HepG2 (cell line): ENCODE measurements around the gene ITGB7. TPM values are rescaled to one million over a fixed set of nuclear protein-coding genes. Genes with fewer than 3 reads are reported as not detected.

Experiments used
- CENPT ChIP-seq: sonication (generic); formaldehyde crosslinking; IDR thresholded peaks from 2 replicates; pipeline ENCODE4 v1.8.0; 2022; ENCODE audit warnings: low read depth, mild to moderate bottlenecking, moderate library complexity, missing genetic modification reagents
- IRF2 ChIP-seq: IDR thresholded peaks from 2 replicates; pipeline ENCODE4 v1.6.1; 2018; ENCODE audit warnings: missing genetic modification reagents, missing compliant biosample characterization
- LCORL ChIP-seq, 2 experiments: fragments of 450-650 bp in 1 of 2; sonication (generic) in 1 of 2; formaldehyde crosslinking in 1 of 2; IDR thresholded peaks; 2 replicates each; pipeline versions ENCODE4 v1.5.0 to v1.6.1; 2017 to 2020; ENCODE audit warnings: antibody characterized with exemption in 1 of 2, missing genetic modification reagents in 1 of 2
- MAZ ChIP-seq, 2 experiments: sonication (generic) in 1 of 2; formaldehyde crosslinking in 1 of 2; IDR thresholded peaks; 2 replicates each; pipeline versions ENCODE4 v1.5.0 to v1.6.1; 2012 to 2020; ENCODE audit warnings: low read depth in 2 of 2, mild to moderate bottlenecking in 2 of 2, borderline replicate concordance in 1 of 2, improper control_type of control experiment in 1 of 2, low read length in 1 of 2, missing genetic modification reagents in 1 of 2, moderate library complexity in 1 of 2
- NCOR1 ChIP-seq: fragments of 200-600 bp; sonication (generic); IDR thresholded peaks from 2 replicates; pipeline ENCODE4 v1.7.0; 2017; ENCODE audit warnings: antibody characterized with exemption, low read length, borderline replicate concordance
- RCOR2 ChIP-seq: IDR thresholded peaks from 2 replicates; pipeline ENCODE4 v1.6.1; 2016; ENCODE audit warnings: missing biosample characterization, missing genetic modification reagents
- SIN3A ChIP-seq: IDR thresholded peaks from 2 replicates; pipeline ENCODE4 v1.6.1; 2011; ENCODE audit warnings: low read depth, mild to moderate bottlenecking, control low read depth, low read length, borderline replicate concordance
- SYNCRIP ChIP-seq: fragments of 200-400 bp; formaldehyde crosslinking; IDR thresholded peaks from 2 replicates; pipeline ENCODE4 v1.6.1; 2018; ENCODE audit warnings: mild to moderate bottlenecking, low read depth, low read length; ENCODE audit not compliant: insufficient read depth
- ZGPAT ChIP-seq: IDR thresholded peaks from 2 replicates; pipeline ENCODE4 v1.6.1; 2016; ENCODE audit warnings: mild to moderate bottlenecking
- ZHX1 ChIP-seq: sonication (generic); formaldehyde crosslinking; IDR thresholded peaks from 2 replicates; pipeline ENCODE4 v1.8.1; 2022; ENCODE audit warnings: low read depth, mild to moderate bottlenecking, missing genetic modification reagents
- ZMYM3 ChIP-seq: sonication (generic); formaldehyde crosslinking; IDR thresholded peaks from 2 replicates; pipeline ENCODE4 v1.5.1; 2020; ENCODE audit warnings: mild to moderate bottlenecking, missing genetic modification reagents
- ZNF644 ChIP-seq: IDR thresholded peaks from 2 replicates; pipeline ENCODE4 v1.6.1; 2016; ENCODE audit warnings: low read depth
- ZNF687 ChIP-seq: sonication (generic); formaldehyde crosslinking; IDR thresholded peaks from 2 replicates; pipeline ENCODE4 v1.5.1; 2020; ENCODE audit warnings: mild to moderate bottlenecking, missing genetic modification reagents, moderate library complexity
- ZNF770 ChIP-seq: sonication (generic); formaldehyde crosslinking; IDR thresholded peaks from 2 replicates; pipeline ENCODE4 v1.5.0; 2020; ENCODE audit warnings: mild to moderate bottlenecking, missing genetic modification reagents
- polyA plus RNA-seq, 8 experiments: library from polyadenylated mRNA; depleted of rRNA in 3 of 8; stranded (reverse) in 7 of 8; unstranded in 1 of 8; fragments of >200 nt; fragmentation: Illumina TruSeq in 4 of 8; extraction: Trizol in 4 of 8; gene quantifications; 2 replicates each; pipeline versions ENCODE4 v1.2.1 to v1.2.3, GENCODE V29; 2011 to 2016; ENCODE audit warnings: low read depth in 4 of 8, missing spikeins in 1 of 8, mixed read lengths in 1 of 8; ENCODE audit not compliant: insufficient read depth in 1 of 8
- total RNA-seq, 5 experiments: library from RNA; depleted of rRNA; stranded (reverse); fragments of >200 nt; fragmentation: Illumina TruSeq; extraction: Trizol; gene quantifications; 2 replicates each; pipeline ENCODE4 v1.2.3, GENCODE V29; 2016; ENCODE audit warnings: low read depth in 1 of 5

Gene ITGB7
- total and polyA plus RNA-seq, 2 of the 13 experiments (the other 11 are each of a cell fraction or from before 2014, with no cell fraction given), result 0.16 to 0.18 TPM

DNA sequence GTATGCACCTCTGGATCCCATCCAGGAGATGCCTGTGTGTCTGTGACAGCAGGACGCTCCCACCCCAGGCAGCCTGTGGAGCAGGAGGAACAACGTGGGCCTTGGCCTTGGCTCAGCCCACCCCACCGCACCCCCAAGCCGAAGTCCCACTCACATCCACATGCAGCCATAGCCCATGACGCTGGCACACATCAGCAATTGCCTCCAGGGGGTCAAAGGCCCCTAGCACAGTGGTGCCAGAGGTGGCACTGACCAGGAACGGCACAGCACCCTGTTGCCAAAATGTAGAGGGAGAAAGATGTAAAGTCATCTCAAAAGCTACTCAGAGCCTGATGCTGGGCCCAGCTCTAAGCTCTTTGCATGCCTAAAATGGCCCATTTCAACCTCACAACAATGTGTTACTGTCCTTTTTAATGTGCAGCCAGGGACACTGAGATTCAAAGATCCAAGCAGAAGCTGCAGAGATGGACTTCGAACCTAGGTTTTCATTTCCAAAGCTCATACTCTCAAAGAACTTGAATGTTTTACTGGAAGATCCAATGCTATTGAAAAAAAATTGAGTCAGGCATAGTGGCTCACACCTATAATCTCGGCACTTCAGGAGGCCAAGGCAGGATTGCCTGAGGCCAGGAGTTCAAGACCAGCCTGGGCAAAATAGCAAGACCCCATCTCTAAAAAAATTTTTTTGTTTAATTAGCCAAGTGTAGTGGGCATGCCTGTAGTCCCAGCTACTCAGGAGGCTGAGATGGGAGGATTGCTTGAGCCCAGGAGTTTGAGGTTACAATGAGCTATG, 45.7 kb downstream of the ITGB7 start (continued):
- TF ChIP-seq ZNF644 (CRISPR knock-in tag) (0 out of 2 replicates have a peak, but pooled peaks have one; percentile 9), ZNF770 (CRISPR knock-in tag) (peak; percentile 56; the same call in 1 of the 2 replicates), ZNF687 (CRISPR knock-in tag) (peak; percentile 41), RCOR2 (peak; percentile 65; the same call in 1 of the 2 replicates), NCOR1 (peak; percentile 47; the same call in 1 of the 2 replicates), MAZ (IDR thresholded peaks at IDR 0.05; ENCODE audit: borderline replicate concordance, low read depth, low read length) (no peak), MAZ (CRISPR knock-in tag; IDR thresholded peaks at IDR 0.05; ENCODE audit: low read depth) (no peak), LCORL (IDR thresholded peaks at IDR 0.05) (no peak), LCORL (CRISPR knock-in tag; IDR thresholded peaks at IDR 0.05) (0 out of 2 replicates have a peak, but pooled peaks have one; percentile 34), CENPT (no peak), ZGPAT (peak; percentile 27; the same call in 1 of the 2 replicates), IRF2 (CRISPR knock-in tag) (0 out of 2 replicates have a peak, but pooled peaks have one; percentile 14), ZHX1 (CRISPR knock-in tag) (no peak), SIN3A (no peak), ZMYM3 (peak; percentile 77; the same call in 1 of the 2 replicates), SYNCRIP (no peak)
